AG04449 (cell line): ENCODE results near the gene LCN6.
A peak's percentile ranks its signal among the peaks of the same experiment; 100 is the strongest.
"Not testable (repeated sequence)": the region's sequence is repeated elsewhere in the genome, so short reads cannot be mapped to it uniquely, and the experiment has no call there.

Source experiments
- CTCF ChIA-PET: fragments of 350-600 bp; formaldehyde crosslinking; extraction: SDS; loops from one replicate; lab custom pipeline; 2021; ENCODE audit warnings: antibody characterized with exemption; lab: Yijun Ruan, JAX
- POLR2A ChIA-PET: fragments of 400-600, 350-600 bp; formaldehyde crosslinking; extraction: SDS; loops from one replicate; lab custom pipeline; 2020; ENCODE audit warnings: antibody characterized with exemption, inconsistent platforms; lab: Yijun Ruan, JAX
- DNase-seq: peaks from one replicate; pipeline ENCODE4 v3.0.0-alpha.2; 2010; ENCODE audit warnings: low read depth, low spot score
- H3K4me3 ChIP-seq: 2 replicates; pipeline ENCODE4 v1.5.1; 2011; ENCODE audit warnings: low read depth, mild to moderate bottlenecking, control low read depth, low read length
- CTCF ChIP-seq: IDR thresholded peaks from one replicate; pipeline ENCODE4 v1.5.1; 2011; ENCODE audit warnings: mild to moderate bottlenecking, moderate library complexity, low read length, control low read depth, inconsistent platforms; ENCODE audit not compliant: insufficient read depth; ENCODE audit errors: missing control alignments

Gene LCN6

GRCh38 chr9:136760834-136761544, 12.7 kb upstream of the LCN6 start:
- POLR2A ChIA-PET = interaction anchor here (0.8 to 1.7 kb wide), 2 partner anchors 33 to 34 kb away, joined by 3 to 8 read pairs; no protein-coding TSS in a partner anchor
- DNase-seq = peak; percentile 4
- not testable (repeated sequence) for H3K4me3 ChIP-seq
- TF ChIP-seq CTCF = peak; percentile 85
- CTCF ChIA-PET = interaction anchor here (0.9 to 4.7 kb wide), 15 partner anchors 8 to 308 kb away, joined by 3 to 41 read pairs (median 6); no protein-coding TSS in a partner anchor

DNA sequence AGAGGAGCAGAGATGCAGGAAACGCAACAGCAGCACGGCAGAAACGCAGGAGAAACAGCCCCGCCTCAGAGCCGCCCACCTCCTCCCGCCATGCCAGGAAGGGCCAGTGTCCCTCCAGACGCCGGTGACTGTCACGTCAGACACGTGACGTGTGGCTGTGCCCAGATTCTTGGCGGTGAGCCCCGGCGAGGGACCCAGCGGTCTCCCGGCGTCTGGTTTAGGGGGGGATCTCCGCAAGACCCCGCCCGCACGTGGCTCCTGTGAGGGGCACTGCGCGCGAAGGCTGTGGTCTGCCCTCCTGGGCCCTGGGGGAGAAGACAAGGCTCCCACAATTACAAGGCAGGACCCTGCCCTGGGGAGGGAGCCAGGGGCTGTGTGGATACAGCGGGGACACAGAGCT, 12.1 kb upstream of the LCN6 start:
- POLR2A ChIA-PET = interaction anchor here (0.8 to 1.7 kb wide), 2 partner anchors 32 to 34 kb away, joined by 3 to 8 read pairs; no protein-coding TSS in a partner anchor
- H3K4me3 ChIP-seq = no peak overlapping the region
- CTCF ChIA-PET = interaction anchor here (1.1 to 4.7 kb wide), 12 partner anchors 9 to 32 kb away, joined by 3 to 41 read pairs (median 6); no protein-coding TSS in a partner anchor
- no peak for TF ChIP-seq CTCF
- DNase-seq = no peak

GRCh38 chr9:136759436-136760325, 11.4 kb upstream of the LCN6 start:
- CTCF ChIA-PET = interaction anchor here (0.7 to 4.7 kb wide), 12 partner anchors 9 to 31 kb away, joined by 3 to 41 read pairs (median 8); no protein-coding TSS in a partner anchor
- TF ChIP-seq CTCF = no peak
- no peak overlapping the region for H3K4me3 ChIP-seq
- POLR2A ChIA-PET = no interaction called here
- no peak for DNase-seq

DNA sequence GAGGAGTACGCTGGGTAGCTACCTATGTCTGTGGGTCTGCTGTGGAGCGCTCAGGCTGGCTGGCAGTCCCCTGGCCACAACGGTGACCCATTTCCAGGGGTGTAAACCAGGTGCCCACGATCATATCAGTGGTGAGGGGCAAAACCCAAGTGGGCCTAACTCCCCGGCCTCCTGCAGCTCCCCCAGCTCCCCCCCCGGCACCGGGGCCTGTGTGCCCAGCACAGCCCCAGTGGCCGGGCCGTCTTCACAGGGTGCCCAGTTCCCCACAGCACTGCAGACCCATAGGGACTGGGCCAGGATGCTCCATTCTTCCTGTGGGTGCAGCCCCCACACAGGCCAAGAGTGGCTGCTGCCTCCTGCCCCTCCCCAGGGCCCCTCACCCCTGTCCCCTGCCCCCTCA, 10.7 kb upstream of the LCN6 start:
- no peak for TF ChIP-seq CTCF
- DNase-seq = no peak
- H3K4me3 ChIP-seq = no peak overlapping the region
- ChIA-PET POLR2A (no interaction called here), CTCF (interaction anchor here (1.1 to 4.5 kb wide), 11 partner anchors 8 to 30 kb away, joined by 3 to 30 read pairs (median 7); no protein-coding TSS in a partner anchor)

GRCh38 chr9:136757751-136758140, 9.4 kb upstream of the LCN6 start:
- TF ChIP-seq CTCF = no peak
- ChIA-PET POLR2A (interaction anchor here (1.5 kb wide), 1 partner anchor 29 kb away, joined by 3 read pairs; no protein-coding TSS in a partner anchor), CTCF (interaction anchor here (1.3 to 2.1 kb wide), 8 partner anchors 9 to 30 kb away, joined by 4 to 12 read pairs (median 6); no protein-coding TSS in a partner anchor)
- no peak for DNase-seq
- H3K4me3 ChIP-seq = no peak overlapping the region
